ENCODE data around the gene VHLL. TPM values are rescaled to one million over a fixed set of nuclear protein-coding genes. Genes with fewer than 3 reads are reported as not detected.

Gene VHLL
- total RNA-seq, 3 donors from 2014 or later: not detected

DNA sequence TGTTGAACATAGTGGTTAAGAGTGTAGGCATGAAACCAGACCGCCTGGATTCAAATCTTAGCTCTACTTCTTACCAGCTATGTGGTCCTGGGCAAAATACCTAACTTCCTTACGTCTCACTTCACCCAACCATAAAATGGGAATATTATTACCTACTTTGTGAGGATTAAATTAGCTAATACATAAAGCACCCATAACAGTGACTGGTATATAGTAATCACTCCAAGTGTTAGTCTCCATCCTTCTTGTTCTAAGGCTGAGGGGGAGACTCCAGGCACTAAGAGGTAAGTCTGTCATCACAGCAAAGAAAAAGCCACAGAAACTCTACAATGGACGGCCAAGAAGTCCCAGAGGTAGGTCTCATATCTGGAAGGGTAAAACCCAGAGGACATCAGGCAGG, 19.3 kb downstream of the VHLL start:
- no peaks in the 10 kb centered on the region for H3K9me3 ChIP-seq
- ATAC-seq (no peak), DNase-seq (no peak)
- intact Hi-C loops (cut with DNase I, micrococcal nuclease): no loop called here
- TF ChIP-seq, protein P1, sequence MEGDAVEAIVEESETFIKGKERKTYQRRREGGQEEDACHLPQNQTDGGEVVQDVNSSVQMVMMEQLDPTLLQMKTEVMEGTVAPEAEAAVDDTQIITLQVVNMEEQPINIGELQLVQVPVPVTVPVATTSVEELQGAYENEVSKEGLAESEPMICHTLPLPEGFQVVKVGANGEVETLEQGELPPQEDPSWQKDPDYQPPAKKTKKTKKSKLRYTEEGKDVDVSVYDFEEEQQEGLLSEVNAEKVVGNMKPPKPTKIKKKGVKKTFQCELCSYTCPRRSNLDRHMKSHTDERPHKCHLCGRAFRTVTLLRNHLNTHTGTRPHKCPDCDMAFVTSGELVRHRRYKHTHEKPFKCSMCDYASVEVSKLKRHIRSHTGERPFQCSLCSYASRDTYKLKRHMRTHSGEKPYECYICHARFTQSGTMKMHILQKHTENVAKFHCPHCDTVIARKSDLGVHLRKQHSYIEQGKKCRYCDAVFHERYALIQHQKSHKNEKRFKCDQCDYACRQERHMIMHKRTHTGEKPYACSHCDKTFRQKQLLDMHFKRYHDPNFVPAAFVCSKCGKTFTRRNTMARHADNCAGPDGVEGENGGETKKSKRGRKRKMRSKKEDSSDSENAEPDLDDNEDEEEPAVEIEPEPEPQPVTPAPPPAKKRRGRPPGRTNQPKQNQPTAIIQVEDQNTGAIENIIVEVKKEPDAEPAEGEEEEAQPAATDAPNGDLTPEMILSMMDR (IDR thresholded peaks at IDR 0.05): no peak
- peaks cover 21% of the 10 kb centered on the region for H3K4me1 ChIP-seq (ENCODE audit: low read depth)
- H3K4me3 ChIP-seq: no peak overlapping the region
- H3K36me3 ChIP-seq (ENCODE audit: low read depth): peaks cover 7% of the 10 kb centered on the region

DNA sequence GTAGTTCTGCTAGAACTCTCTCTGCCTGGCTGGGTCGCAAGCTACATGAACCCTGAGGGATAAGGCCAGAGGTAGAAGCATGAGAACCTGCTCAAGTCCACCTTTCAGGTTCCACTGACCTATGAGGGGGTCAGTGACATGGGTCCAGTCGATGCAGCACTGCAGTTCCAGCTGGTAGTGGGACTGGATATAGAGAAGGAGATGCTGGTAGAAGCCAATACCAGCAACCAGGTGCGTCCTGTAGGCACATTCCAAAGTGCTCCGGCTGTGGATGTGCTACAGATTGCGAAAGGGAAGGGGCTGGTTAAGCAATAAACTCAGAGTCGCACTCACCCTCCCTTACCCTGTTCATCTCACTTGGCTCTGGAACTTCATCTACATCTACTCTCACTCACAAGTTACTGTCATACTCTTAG, 22.1 kb downstream of the VHLL start:
- TF ChIP-seq, protein P1 (IDR thresholded peaks at IDR 0.05): no peak
- H3K9me3 ChIP-seq: no peaks in the 10 kb centered on the region
- intact Hi-C loops (cut with DNase I, micrococcal nuclease): no loop called here
- no peak for ATAC-seq
- DNase-seq: no peak
- H3K4me3 ChIP-seq: no peak overlapping the region
- peaks cover 12% of the 10 kb centered on the region for H3K4me1 ChIP-seq (ENCODE audit: low read depth)
- peaks cover 26% of the 10 kb centered on the region for H3K36me3 ChIP-seq (ENCODE audit: low read depth)

DNA sequence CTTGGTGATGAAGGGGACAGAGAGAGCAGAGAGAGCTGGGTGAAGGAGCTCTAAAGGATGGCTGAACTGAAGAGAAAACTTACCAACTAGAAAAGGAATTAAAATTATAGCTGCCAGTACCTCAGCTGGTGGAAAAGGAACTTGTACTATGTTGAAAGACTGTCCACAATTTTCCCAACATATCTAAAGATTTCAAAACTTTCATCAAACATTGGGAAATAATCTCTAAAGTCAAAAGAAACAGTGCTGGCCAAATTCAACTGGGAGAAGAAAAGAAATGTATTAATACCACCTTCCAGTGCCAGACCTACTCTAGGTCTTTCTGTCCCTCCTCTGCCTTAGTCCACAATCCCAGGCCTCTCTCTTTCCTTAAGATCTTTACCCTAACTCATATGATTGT, 22.6 kb downstream of the VHLL start:
- ATAC-seq: no peak
- peaks cover 8% of the 10 kb centered on the region for H3K4me1 ChIP-seq (ENCODE audit: low read depth)
- no peak for DNase-seq
- TF ChIP-seq, protein P1 (IDR thresholded peaks at IDR 0.05): no peak
- no peaks in the 10 kb centered on the region for H3K9me3 ChIP-seq
- peaks cover 26% of the 10 kb centered on the region for H3K36me3 ChIP-seq (ENCODE audit: low read depth)
- intact Hi-C loops (cut with DNase I, micrococcal nuclease): no loop called here
- no peak overlapping the region for H3K4me3 ChIP-seq

DNA sequence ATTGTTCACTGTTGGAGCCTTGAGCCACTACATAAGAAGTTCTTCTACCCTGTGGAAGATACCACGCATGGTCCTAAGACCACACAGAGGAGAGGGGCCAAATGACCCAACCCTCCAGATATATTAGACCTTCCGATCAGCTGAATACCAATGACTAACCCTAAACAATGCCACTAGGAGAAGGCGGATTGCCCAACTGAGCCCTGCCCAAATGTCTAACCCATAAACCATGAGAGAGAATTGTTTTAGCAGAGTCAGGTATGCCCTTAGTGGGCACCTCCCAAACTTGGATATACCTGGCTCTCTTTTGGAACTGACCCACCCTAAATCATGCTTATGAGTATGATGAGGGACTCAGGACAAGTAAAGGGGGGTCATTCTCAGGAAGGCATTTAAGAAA, 28.8 kb downstream of the VHLL start:
- Histone ChIP-seq H3K4me1 (ENCODE audit: low read depth) (no peaks in the 10 kb centered on the region), H3K4me3 (no peak overlapping the region), H3K9me3 (no peaks in the 10 kb centered on the region), H3K36me3 (ENCODE audit: low read depth) (peaks cover 47% of the 10 kb centered on the region)
- DNase-seq (no peak), ATAC-seq (no peak)
- intact Hi-C loops (cut with DNase I, micrococcal nuclease): no loop called here
- TF ChIP-seq, protein P1 (IDR thresholded peaks at IDR 0.05): no peak

DNA sequence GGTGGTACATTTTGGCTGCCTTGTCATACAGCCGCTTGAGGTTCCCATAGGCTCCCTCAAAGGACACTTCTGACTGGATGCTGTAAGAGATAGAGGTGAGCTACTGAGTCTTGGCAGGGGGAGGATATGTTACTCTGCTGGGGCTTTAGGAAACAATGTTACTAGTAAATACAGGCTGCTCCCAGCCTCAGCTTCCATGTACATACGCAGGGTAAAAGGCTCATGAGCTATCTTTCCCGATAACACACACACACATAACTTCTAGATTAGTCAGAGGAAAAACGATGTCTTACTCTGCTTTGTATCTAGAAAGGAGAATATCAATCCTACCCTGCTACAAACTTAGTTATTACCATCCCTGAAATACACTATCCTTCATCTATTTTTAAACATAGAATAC, 30.8 kb downstream of the VHLL start:
- intact Hi-C loops (cut with DNase I, micrococcal nuclease): no loop called here
- no peaks in the 10 kb centered on the region for H3K9me3 ChIP-seq
- no peak for DNase-seq
- no peak overlapping the region for H3K4me3 ChIP-seq
- no peaks in the 10 kb centered on the region for H3K4me1 ChIP-seq (ENCODE audit: low read depth)
- TF ChIP-seq, protein P1 (IDR thresholded peaks at IDR 0.05): no peak
- H3K36me3 ChIP-seq (ENCODE audit: low read depth): peaks cover 30% of the 10 kb centered on the region
- ATAC-seq: no peak

DNA sequence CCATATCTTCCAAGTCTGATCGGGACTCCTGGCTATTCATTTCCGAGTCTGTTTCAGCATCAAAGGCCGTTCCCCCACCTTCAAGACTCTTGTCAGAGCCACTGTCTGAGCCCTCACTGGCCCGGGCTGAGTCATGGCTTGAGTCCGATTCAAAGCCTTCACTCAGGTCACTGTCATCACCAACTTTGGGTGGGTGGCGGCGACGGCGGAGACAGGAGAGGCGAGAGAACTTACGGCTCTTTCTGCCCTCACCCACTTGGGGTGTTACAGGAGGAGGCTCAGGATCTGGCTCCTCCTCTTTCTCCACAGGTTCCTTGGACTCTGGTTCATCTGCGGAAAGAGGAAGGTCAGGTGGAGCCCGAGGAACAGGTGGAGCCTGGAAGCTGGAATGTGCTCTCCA, 33.1 kb downstream of the VHLL start:
- H3K4me1 ChIP-seq (ENCODE audit: low read depth): no peaks in the 10 kb centered on the region
- intact Hi-C loops (cut with DNase I, micrococcal nuclease): no loop called here
- no peak overlapping the region for H3K4me3 ChIP-seq
- no peaks in the 10 kb centered on the region for H3K9me3 ChIP-seq
- TF ChIP-seq, protein P1 (IDR thresholded peaks at IDR 0.05): no peak
- DNase-seq (no peak), ATAC-seq (peak; percentile 17)
- H3K36me3 ChIP-seq (ENCODE audit: low read depth): peaks cover 33% of the 10 kb centered on the region

Measured in mucosa of descending colon (tissue), 3 donors.